GM18867 (cell line): ENCODE data around the gene ALOX15.
"Not testable (repeated sequence)": the region's sequence is repeated elsewhere in the genome, so short reads cannot be mapped to it uniquely, and the experiment has no call there.

Experiments
- ATAC-seq: cut with Tn5 transposase; IDR thresholded peaks from one replicate; pipeline ENCODE4 v1.9.1; 2021; ENCODE audit warnings: mild to moderate bottlenecking, moderate library complexity; ENCODE audit not compliant: unreplicated experiment

The ALOX15 gene

DNA sequence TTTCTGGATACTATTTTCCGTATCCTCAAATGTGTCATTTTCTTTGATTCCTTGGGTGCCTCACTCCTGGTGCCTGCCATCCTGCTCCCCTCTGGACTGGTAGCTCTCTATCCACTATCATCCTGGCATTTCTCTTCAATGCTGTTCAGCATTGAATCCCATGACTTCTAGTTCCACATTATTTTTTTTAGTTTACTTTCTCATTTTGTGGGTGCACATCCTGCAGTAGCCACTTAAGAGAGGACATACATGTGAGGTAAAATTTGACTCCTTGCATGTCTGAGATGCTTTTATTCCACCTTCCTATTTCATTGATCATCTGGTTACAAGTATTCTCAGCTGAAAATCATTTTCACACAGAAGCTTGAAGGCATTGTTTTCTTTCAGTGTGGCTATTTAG lies 19.1 kb downstream of the ALOX15 start:
- ATAC-seq: no peak

GRCh38 chr17:4620531-4621101 lies 20.9 kb downstream of the ALOX15 start:
- no peak for ATAC-seq

DNA sequence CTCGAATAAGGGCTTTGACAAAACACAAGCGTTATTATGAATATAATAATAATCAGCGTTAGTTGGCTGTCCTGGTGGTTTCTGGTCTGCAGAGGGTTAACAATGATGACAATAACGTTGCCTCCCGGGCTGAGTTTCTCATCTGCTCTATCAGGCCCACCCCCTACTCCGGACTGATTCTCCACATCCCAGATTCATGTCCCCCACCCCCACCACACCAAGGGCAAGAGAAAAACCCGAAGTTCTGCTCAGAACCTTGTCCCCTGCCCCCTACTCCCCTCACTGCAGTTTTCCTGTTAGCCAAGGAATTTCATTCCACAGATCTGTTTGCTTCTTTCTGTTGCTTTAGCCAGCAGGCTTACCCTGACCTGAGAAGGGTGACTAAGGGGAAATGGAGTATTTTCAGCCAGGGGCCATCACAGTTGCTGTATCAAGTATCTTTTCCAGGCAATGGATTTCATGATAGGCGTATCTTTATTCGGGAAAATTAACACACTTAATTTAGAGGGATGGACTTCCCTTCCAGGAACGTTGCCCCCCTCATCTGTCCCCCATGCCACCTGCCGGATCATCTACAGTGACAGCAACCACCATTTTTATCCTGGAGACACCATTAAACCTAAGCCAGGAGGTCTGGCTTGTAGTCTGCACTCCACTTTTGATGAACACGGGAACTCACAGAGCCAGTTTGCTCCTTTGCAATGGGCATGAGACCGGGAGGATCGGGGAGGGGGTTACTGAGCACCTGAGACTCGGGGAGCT lies 23.7 kb downstream of the ALOX15 start:
- no peak for ATAC-seq

DNA sequence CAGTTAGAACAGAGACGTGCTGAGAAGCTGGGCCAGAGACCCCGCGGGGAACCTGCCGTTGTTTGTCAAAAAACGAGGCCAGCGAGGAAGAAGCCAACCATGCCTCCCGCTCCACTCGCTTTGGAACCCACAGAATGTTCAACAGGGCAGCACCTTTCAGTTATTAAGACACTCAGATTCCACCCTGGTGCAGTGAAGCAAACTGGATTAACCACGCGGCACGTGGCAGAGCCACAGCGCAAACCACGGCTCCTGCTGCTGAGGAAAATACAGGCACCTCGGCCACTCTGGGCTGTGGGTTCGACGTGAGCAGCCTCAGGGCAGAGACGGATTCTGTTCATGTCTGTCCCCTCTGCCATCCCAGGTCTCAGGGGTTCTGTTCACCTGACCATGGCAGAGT lies 24.4 kb downstream of the ALOX15 start:
- ATAC-seq: no peak

DNA sequence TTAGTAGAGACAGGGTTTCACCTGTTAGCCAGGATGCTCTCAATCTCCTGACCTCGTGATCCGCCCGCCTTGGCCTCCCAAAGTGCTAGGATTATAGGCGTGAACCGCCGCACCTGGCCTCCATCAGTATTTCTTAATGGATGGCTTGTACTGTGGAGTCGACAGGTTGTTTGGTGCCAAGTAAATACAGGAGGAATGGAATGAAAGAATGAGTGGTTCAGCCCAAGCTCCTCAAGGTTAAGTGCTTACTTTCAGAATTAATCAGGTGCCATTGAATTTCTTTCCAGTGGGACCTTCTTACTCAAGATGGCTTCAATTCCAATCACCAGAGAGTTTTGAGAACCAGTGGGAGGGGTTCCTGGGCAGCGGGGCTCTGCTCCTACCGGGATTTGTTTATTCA lies 25.0 kb downstream of the ALOX15 start:
- ATAC-seq: no peak

GRCh38 chr17:4610656-4611055 lies 30.8 kb downstream of the ALOX15 start:
- ATAC-seq: no peak

- ATAC-seq: no peak
These were observed 31.3 kb downstream of the ALOX15 start for GRCh38 chr17:4610162-4610561.

DNA sequence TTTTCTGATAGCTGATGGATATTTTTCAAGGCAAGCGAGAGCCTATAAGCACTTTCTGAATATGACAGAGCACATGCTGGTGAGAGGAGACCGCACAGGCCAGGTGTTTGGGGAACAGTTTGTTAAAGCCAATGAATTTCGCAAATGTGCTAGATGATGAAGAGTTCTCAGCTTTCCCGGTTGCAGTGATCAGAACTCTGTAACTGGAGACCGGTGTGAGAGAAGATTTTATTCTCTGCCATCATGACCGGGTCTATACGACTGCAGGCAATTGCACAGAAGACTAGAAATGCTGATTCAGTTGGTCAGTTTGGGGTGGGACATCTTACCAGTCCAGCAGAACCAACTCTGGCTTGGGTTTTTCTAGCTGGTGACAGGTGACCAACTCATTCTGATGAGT lies 31.7 kb downstream of the ALOX15 start:
- no peak for ATAC-seq

DNA sequence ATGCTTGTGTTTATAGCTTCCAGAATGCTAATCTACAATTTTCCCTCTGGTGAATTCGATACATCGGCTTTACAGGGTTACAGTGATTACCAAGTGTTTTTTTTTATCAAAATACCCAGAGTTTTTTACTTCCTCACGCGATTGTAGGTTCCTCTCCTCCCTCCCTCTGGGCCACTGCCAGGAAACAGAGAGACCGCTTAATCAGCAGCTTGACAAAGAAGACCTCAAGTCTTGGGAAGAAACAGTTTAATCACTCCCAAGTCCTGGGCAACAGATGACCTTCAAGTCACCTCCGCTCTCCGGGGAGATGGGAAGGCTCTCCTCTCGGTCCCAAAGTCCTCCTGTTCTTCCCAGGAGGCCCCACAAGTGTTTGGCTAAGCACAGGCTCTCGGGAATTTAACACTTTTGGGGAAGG lies 33.7 kb downstream of the ALOX15 start:
- ATAC-seq: no peak

- ATAC-seq: no peak
These were observed 34.2 kb downstream of the ALOX15 start for GRCh38 chr17:4607261-4607741.

- no peak for ATAC-seq
These were observed 35.7 kb downstream of the ALOX15 start for GRCh38 chr17:4605826-4606225.

- ATAC-seq: not testable (repeated sequence)
These were observed 36.7 kb downstream of the ALOX15 start for GRCh38 chr17:4604736-4605135.

DNA sequence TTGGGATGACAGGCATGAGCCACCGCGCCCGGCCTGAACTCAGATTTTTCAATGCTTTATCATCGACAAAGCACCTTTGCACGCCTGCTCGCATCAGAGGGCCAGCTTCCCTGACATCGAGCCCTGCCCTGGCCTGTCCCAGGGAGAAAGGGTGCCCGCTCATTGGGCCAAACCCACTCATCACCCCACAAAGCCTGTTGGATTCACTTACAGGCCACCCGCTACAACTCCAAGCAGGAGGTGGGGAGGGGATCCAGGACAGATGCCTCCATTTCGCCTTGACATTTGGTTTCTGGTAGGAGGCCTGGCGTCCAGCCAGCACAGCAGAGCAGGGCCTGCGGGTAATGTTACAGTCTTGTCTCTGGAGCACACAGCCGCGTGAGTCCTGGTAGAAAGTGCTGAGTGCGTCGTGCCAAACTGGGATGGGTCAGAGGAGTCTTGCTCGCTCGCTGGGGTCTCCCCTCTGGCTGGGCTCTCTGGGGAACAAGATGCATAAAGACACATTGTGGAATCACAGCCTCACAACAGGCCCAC lies 37.3 kb downstream of the ALOX15 start:
- ATAC-seq: no peak

GRCh38 chr17:4602041-4602440 lies 39.4 kb downstream of the ALOX15 start:
- no peak for ATAC-seq

- ATAC-seq: no peak
These were observed 40.2 kb downstream of the ALOX15 start for GRCh38 chr17:4601326-4601725.

DNA sequence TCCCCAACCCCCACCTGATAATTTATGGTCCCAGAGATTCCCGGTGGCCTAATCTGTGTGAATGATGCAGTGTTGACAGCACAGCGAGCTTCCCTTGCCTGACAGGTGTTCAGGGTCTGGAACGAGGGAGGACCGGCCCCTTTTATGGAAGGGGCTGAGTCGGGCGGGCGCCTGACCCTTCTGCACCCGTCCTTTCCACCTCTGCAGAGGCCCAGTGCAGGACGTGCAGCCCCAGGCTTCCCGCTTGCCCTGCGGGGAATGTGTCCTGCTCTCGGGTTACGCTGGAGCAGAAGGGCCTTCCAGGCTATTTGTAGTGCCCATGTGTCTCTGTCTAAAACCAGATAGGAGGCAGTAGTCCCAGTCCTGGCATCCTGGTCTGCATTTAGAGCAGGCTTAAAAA lies 40.9 kb downstream of the ALOX15 start:
- no peak for ATAC-seq

DNA sequence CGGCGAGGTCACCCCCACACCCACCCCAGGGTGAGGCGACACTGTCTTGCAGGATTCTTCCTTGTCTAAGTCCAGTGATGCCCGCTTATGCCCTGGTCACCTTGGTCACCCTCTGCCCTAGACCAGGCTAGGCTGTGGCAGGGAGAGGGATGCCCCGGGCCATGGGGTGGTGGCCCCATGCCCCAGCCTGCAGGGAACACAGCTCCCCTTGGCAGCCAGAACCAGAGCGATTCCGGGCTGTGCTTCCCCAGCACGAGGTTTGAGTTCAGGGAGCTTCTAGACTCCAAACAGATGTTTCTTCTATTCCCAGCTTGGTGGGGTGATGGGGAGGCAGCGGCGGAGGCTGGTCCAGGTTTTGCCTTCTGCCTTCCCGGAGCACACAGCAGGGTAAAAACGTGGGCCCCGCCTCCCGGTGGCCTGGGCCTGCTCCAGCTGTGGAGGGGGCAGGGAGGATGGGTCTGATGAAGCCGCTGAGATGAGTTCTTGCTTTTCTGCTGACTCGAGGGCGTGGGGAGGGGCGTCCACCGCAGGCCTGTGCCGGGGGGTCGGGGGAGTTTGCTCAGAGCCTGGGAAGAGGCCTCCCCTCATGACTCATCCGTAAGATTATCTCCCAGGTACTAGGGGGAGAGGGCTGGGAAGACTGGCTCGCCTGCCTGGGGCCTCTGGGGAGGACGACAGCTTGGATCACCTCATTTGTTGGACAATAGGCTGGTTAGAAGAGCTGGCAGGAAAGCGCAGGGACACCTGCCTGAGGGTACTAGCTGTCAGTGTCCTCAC lies 41.8 kb downstream of the ALOX15 start:
- ATAC-seq: no peak

DNA sequence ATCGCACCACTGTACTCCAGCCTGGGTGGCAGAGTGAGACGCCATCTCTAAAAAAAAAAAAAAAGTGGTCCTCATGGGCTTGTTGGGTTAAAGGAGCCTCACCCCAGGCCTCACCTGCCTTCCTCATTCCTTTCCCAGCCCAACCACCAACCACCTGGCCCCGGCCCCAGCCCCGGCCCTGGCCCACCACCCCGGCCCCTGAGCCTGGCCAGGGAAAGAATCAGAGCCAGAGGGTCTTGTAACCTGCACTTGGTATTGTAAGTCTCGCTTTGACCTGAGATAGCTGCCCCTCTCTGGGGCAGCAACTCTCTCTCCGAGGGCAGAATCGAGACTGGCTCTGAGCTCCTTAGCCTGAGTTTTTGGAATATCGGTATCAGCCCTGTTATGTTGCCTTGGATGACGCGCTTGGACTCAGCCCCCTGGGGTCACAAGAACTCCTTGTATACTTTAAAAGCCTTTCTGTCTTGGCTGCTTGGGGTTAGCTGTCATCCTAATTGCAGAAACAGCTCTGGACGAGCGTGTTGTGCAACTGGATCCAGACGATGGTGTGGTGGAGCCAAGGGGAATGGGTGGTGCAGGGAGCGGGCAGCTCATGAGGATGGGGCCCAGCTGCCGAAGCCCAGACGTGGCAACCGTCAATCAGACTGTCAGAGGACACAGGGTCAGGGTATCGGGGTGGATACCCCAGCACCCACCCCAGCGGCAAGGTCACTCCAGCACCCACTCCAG lies 42.5 kb downstream of the ALOX15 start:
- ATAC-seq: no peak

- no peak for ATAC-seq
These were observed 43.5 kb downstream of the ALOX15 start for GRCh38 chr17:4597975-4598374.

DNA sequence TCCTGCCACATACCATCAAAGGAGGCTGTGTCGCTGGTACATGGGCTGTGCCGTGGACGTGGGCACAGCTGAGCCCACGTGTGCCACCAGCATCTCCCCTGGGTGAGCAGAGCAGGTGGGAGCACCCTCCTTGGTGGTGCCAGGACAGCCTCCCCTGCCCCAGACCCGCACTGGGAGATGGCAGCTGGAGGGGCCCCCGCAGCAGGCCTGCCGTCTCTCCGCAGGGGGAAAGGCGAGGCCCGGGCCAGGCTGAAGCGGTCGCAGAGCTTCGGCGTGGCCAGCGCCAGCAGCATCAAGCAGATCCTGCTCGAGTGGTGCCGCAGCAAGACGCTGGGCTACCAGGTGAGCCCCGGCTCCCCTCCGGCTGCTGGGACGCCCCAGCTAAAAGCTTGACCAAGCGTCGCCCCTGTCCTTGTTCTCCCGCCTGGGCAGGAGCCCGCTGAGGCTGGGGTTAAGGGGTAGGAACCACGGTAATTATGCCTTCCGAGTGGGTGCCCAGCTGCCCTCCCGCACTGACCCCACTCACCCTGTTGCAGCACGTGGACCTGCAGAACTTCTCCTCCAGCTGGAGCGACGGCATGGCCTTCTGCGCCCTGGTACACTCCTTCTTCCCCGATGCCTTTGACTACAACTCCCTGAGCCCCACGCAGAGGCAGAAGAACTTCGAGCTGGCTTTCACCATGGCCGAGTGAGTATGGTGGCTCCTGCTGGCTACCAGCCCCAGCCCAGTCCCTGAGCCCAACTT lies 44.7 kb downstream of the ALOX15 start:
- ATAC-seq: no peak
